ENCODE measurements around the gene SPOPL.
"Not testable (repeated sequence)": the region's sequence is repeated elsewhere in the genome, so short reads cannot be mapped to it uniquely, and the experiment has no call there.

The SPOPL gene

DNA sequence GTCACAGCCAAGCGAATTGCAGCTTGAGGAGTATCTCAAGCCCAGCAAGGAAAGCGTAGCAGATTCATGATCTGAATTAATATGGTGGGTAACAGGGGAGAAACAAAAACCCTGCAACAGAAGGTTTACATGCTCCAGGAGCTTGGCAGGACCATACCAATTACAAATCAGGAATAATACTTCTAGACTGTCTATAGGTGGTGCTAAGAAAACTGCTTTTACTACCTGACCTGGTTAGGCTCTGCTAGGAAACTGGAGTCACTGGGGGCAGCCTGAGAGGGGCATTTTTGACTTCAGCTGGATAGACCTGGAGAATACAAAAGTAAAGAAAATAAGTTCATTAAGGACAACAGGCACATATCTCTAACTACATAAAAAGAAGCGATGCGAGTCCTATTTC, 24.6 kb upstream of the SPOPL start:
- TF ChIP-seq, protein P1, sequence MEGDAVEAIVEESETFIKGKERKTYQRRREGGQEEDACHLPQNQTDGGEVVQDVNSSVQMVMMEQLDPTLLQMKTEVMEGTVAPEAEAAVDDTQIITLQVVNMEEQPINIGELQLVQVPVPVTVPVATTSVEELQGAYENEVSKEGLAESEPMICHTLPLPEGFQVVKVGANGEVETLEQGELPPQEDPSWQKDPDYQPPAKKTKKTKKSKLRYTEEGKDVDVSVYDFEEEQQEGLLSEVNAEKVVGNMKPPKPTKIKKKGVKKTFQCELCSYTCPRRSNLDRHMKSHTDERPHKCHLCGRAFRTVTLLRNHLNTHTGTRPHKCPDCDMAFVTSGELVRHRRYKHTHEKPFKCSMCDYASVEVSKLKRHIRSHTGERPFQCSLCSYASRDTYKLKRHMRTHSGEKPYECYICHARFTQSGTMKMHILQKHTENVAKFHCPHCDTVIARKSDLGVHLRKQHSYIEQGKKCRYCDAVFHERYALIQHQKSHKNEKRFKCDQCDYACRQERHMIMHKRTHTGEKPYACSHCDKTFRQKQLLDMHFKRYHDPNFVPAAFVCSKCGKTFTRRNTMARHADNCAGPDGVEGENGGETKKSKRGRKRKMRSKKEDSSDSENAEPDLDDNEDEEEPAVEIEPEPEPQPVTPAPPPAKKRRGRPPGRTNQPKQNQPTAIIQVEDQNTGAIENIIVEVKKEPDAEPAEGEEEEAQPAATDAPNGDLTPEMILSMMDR (IDR thresholded peaks at IDR 0.05; ENCODE audit: insufficient read depth, low read length, poor library complexity, severe bottlenecking), result no peak
- TF ChIP-seq EZH2phosphoT487 (conservative IDR thresholded peaks at IDR 0.05; ENCODE audit: low read length), result no peak
- Histone ChIP-seq H3K79me2 (ENCODE audit: insufficient read depth, low read length) (no peaks in the 10 kb centered on the region), H3K36me3 (ENCODE audit: low read length) (no peaks in the 10 kb centered on the region)

DNA sequence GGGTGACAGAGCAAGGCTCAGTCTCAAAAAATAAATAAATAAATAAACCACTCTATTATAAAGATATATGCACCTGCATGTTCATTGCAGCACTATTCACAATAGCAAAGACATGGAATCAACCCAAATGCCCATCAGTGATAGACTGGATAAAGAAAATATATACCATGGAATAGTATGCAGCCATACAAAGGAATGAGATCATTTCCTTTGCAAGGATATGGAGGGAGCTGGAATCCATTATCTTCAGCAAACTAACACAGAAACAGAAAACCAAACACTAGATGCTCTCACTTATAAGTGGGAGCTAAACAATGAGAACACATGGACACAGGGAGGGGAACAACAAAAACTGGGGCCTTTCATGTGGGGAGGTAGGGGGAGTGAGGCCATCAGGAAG, 18.8 kb upstream of the SPOPL start:
- not testable (repeated sequence) for H3K4me2 ChIP-seq (ENCODE audit: low read depth, low read length, poor library complexity, severe bottlenecking); H3K36me3 ChIP-seq (ENCODE audit: low read length); H4K20me1 ChIP-seq (ENCODE audit: low read depth, low read length); H3K9me3 ChIP-seq (ENCODE audit: insufficient read depth, low read length); H3K9ac ChIP-seq (ENCODE audit: low read length); H3K9me2 ChIP-seq (replicated peaks; ENCODE audit: insufficient read depth, low read length); H3F3A ChIP-seq (ENCODE audit: insufficient read depth); H3K79me2 ChIP-seq (ENCODE audit: insufficient read depth, low read length); H3K4me3 ChIP-seq (ENCODE audit: insufficient read depth, low read length, poor library complexity, severe bottlenecking); H2AFZ ChIP-seq (ENCODE audit: low read depth, low read length, severe bottlenecking); H3K27me3 ChIP-seq (ENCODE audit: low read length); H3K27ac ChIP-seq (ENCODE audit: low read depth, low read length)

More for the DNA sequence above, 24.6 kb upstream of the SPOPL start:
- Histone ChIP-seq H4K20me1 (ENCODE audit: low read depth, low read length) (no peaks in the 10 kb centered on the region), H3K4me3 (ENCODE audit: insufficient read depth, low read length, poor library complexity, severe bottlenecking) (no peak overlapping the region), H3K27me3 (ENCODE audit: low read length) (no peaks in the 10 kb centered on the region), H2AFZ (ENCODE audit: low read depth, low read length, severe bottlenecking) (no peak overlapping the region), H3K4me2 (ENCODE audit: low read depth, low read length, poor library complexity, severe bottlenecking) (no peak overlapping the region), H3K9me2 (replicated peaks; ENCODE audit: insufficient read depth, low read length) (no peaks in the 10 kb centered on the region), H3K9ac (ENCODE audit: low read length) (no peak overlapping the region), H3K27ac (ENCODE audit: low read depth, low read length) (no peak overlapping the region), H3F3A (ENCODE audit: insufficient read depth) (no peaks in the 10 kb centered on the region), H3K9me3 (ENCODE audit: insufficient read depth, low read length) (no peaks in the 10 kb centered on the region)

DNA sequence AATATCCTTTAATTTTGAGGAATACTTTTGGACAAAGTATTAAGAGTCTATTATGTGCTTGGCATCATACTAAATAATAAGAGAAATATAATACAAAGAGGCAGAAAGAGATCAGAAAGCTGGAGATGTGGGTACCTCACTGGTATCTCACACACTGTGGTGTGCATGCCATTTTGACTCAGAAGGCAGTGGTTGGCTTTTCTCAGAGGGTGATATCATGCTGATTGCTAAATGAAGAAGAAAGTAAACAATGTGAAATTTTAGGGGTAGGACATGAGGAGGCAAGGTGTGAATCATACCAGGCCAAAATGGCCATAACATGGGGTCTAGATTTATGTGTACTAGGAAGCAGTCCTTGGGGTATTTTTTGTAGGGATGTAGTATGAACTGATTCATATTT, 16.6 kb upstream of the SPOPL start:
- Histone ChIP-seq H3K9me2 (replicated peaks; ENCODE audit: insufficient read depth, low read length) (no peaks in the 10 kb centered on the region), H3K9ac (ENCODE audit: low read length) (no peak overlapping the region), H3K36me3 (ENCODE audit: low read length) (no peaks in the 10 kb centered on the region), H3K79me2 (ENCODE audit: insufficient read depth, low read length) (no peaks in the 10 kb centered on the region), H3K4me2 (ENCODE audit: low read depth, low read length, poor library complexity, severe bottlenecking) (no peak overlapping the region), H2AFZ (ENCODE audit: low read depth, low read length, severe bottlenecking) (no peak overlapping the region), H3K27me3 (ENCODE audit: low read length) (no peaks in the 10 kb centered on the region), H3K9me3 (ENCODE audit: insufficient read depth, low read length) (no peaks in the 10 kb centered on the region), H3K27ac (ENCODE audit: low read depth, low read length) (no peak overlapping the region), H3F3A (ENCODE audit: insufficient read depth) (no peaks in the 10 kb centered on the region), H4K20me1 (ENCODE audit: low read depth, low read length) (no peaks in the 10 kb centered on the region), H3K4me3 (ENCODE audit: insufficient read depth, low read length, poor library complexity, severe bottlenecking) (no peak overlapping the region)
- TF ChIP-seq, protein P1 (IDR thresholded peaks at IDR 0.05; ENCODE audit: insufficient read depth, low read length, poor library complexity, severe bottlenecking), result no peak
- TF ChIP-seq EZH2phosphoT487 (conservative IDR thresholded peaks at IDR 0.05; ENCODE audit: low read length), result no peak

DNA sequence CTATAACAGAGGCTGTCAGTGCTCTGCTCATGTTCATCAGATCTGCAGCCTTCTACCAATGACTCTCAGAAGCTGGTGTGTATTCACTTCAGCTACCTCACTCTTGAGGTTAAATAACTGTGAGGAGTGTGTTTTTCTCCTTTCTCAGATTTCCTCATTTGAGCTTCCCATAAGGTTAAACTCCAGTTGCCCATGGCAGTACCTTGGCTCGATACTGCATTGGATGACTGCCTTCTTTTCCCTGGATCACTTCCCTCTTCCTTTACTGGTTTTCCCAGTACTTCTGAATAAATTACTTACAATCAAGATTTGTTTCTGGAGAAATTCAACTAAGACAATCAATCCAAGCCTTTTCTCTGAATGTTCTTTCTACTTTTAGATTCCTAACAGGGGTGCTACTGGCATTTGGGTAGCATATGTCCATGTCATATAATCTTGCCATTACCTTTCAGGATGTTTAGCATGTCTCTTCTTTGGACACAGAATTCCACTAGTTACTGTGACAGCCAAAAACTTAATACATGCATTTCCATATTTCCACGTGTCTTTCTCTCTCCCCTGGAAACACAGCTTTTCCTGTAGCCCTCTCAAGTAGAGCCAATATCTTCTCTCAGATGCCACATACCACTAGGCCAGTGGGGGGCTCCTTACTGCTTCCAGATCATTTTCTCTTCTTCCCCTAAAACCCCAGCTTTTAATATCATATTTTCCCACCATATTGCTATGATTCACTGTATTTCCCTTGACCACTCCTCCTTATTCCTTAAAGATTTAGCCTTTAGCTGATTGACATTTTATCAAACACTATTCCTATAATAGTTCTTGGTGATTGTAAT, 15.0 kb upstream of the SPOPL start:
- Histone ChIP-seq H3K9me3 (ENCODE audit: insufficient read depth, low read length) (no peaks in the 10 kb centered on the region), H3F3A (ENCODE audit: insufficient read depth) (no peaks in the 10 kb centered on the region), H3K9me2 (replicated peaks; ENCODE audit: insufficient read depth, low read length) (no peaks in the 10 kb centered on the region), H3K27me3 (ENCODE audit: low read length) (no peaks in the 10 kb centered on the region), H3K9ac (ENCODE audit: low read length) (no peak overlapping the region), H3K4me2 (ENCODE audit: low read depth, low read length, poor library complexity, severe bottlenecking) (no peak overlapping the region), H4K20me1 (ENCODE audit: low read depth, low read length) (no peaks in the 10 kb centered on the region), H3K4me3 (ENCODE audit: insufficient read depth, low read length, poor library complexity, severe bottlenecking) (no peak overlapping the region), H3K36me3 (ENCODE audit: low read length) (no peaks in the 10 kb centered on the region), H3K79me2 (ENCODE audit: insufficient read depth, low read length) (no peaks in the 10 kb centered on the region), H2AFZ (ENCODE audit: low read depth, low read length, severe bottlenecking) (no peak overlapping the region), H3K27ac (ENCODE audit: low read depth, low read length) (no peak overlapping the region)
- no peak for TF ChIP-seq EZH2phosphoT487 (conservative IDR thresholded peaks at IDR 0.05; ENCODE audit: low read length)
- TF ChIP-seq, protein P1 (IDR thresholded peaks at IDR 0.05; ENCODE audit: insufficient read depth, low read length, poor library complexity, severe bottlenecking), result no peak
